Dendritic cell treated with granulocyte-macrophage colony-stimulating factor and Interleukin-4, amounts not matched to agents 40 ng/mL and 50 ng/mL, for 4 days (primary cell): ENCODE results near the gene GUCY1A2.

Experiments used
- H3K27ac Mint-ChIP-seq: one replicate; pipeline ENCODE4 v1.8.0; 2022; ENCODE audit warnings: mild to moderate bottlenecking, mixed read lengths
- H3K27me3 Mint-ChIP-seq: one replicate; pipeline ENCODE4 v1.8.0; 2022; ENCODE audit warnings: mild to moderate bottlenecking, mixed read lengths
- H3K36me3 Mint-ChIP-seq: one replicate; pipeline ENCODE4 v1.8.0; 2022; ENCODE audit warnings: low read depth, mixed read lengths
- H3K4me1 Mint-ChIP-seq: one replicate; pipeline ENCODE4 v1.8.0; 2022; ENCODE audit warnings: low read depth, mixed read lengths
- H3K4me3 Mint-ChIP-seq: one replicate; pipeline ENCODE4 v1.8.0; 2022; ENCODE audit warnings: mild to moderate bottlenecking, moderate library complexity, mixed read lengths
- H3K9me3 Mint-ChIP-seq: one replicate; pipeline ENCODE4 v1.8.0; 2022; ENCODE audit warnings: mixed read lengths
- intact Hi-C: fragments of 100-400 bp; cut with micrococcal nuclease; formaldehyde crosslinking; loops from one replicate; pipeline ENCODE4 v1.15.0; 2022

GUCY1A2 gene

GRCh38 chr11:106642331-106642730 is 375.9 kb downstream of the GUCY1A2 start:
- intact Hi-C loops = no loop called here
- H3K4me1 Mint-ChIP-seq = no peaks in the 10 kb centered on the region
- peaks cover 8% of the 10 kb centered on the region for H3K9me3 Mint-ChIP-seq
- no peak overlapping the region for H3K27ac Mint-ChIP-seq
- H3K4me3 Mint-ChIP-seq = no peak overlapping the region
- no peaks in the 10 kb centered on the region for H3K27me3 Mint-ChIP-seq
- no peaks in the 10 kb centered on the region for H3K36me3 Mint-ChIP-seq

DNA sequence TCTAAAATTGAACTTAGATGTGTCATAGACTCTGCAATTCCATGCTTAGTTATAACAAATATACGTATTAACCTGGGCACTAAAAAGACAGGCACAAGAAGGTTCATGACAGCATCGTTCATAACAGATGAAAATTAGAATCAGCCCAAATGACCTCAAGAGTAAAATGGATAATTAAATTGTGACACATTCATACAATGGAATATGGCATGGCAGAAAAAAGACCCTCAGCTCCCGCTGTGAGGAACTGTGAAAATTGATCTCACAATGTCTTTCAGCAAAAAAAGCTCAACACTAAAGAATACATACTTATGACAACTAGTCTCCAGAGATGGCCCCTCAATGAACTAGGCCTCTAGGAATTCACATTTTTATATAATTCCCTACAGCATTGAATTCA is 386.0 kb downstream of the GUCY1A2 start:
- H3K4me1 Mint-ChIP-seq = no peaks in the 10 kb centered on the region
- H3K27me3 Mint-ChIP-seq = no peaks in the 10 kb centered on the region
- no peak overlapping the region for H3K27ac Mint-ChIP-seq
- no peak overlapping the region for H3K4me3 Mint-ChIP-seq
- intact Hi-C loops = no loop called here
- peaks cover 24% of the 10 kb centered on the region for H3K9me3 Mint-ChIP-seq
- no peaks in the 10 kb centered on the region for H3K36me3 Mint-ChIP-seq

DNA sequence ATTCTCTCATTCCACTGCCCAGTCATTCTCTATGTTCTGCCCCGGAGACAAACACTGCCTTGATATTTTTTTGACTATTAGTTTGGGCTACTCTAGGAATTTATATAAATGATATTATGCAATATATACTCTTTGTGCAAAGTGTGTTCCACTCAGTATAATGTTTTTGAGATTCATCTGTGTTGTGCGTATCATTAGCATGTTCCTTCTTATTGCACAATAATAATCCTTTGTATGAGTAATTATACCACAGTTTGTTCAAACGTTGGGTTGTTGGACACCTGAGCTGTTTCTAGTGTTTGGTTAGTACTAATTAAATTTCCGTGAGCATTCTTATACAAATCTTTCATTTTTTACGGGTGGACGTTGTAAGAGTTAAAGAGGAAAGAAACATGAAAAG is 390.6 kb downstream of the GUCY1A2 start:
- intact Hi-C loops = no loop called here
- H3K4me3 Mint-ChIP-seq = no peak overlapping the region
- no peak overlapping the region for H3K27ac Mint-ChIP-seq
- H3K27me3 Mint-ChIP-seq = no peaks in the 10 kb centered on the region
- no peaks in the 10 kb centered on the region for H3K36me3 Mint-ChIP-seq
- H3K4me1 Mint-ChIP-seq = no peaks in the 10 kb centered on the region
- peaks cover 39% of the 10 kb centered on the region for H3K9me3 Mint-ChIP-seq

- Mint-ChIP-seq H3K9me3 (peaks cover 44% of the 10 kb centered on the region), H3K27me3 (no peaks in the 10 kb centered on the region), H3K4me1 (no peaks in the 10 kb centered on the region), H3K36me3 (no peaks in the 10 kb centered on the region), H3K4me3 (no peak overlapping the region), H3K27ac (no peak overlapping the region)
- intact Hi-C loops = no loop called here
These were observed 392.7 kb downstream of the GUCY1A2 start for GRCh38 chr11:106625566-106625965.

GRCh38 chr11:106624377-106624776 is 393.9 kb downstream of the GUCY1A2 start:
- intact Hi-C loops = no loop called here
- peaks cover 50% of the 10 kb centered on the region for H3K9me3 Mint-ChIP-seq
- no peaks in the 10 kb centered on the region for H3K27me3 Mint-ChIP-seq
- no peaks in the 10 kb centered on the region for H3K4me1 Mint-ChIP-seq
- no peaks in the 10 kb centered on the region for H3K36me3 Mint-ChIP-seq
- no peak overlapping the region for H3K27ac Mint-ChIP-seq
- no peak overlapping the region for H3K4me3 Mint-ChIP-seq
